Hematopoietic multipotent progenitor cell treated with erythropoietin and hydrocortisone succinate and interleukin-3 and kit ligand, for 17 days (in vitro differentiated cells): ENCODE data around the gene WDR37.
"Not testable (repeated sequence)": the region's sequence is repeated elsewhere in the genome, so short reads cannot be mapped to it uniquely, and the experiment has no call there.

Source experiments
- DNase-seq: peaks from one replicate; pipeline ENCODE4 v3.0.0-alpha.2; 2015; ENCODE audit warnings: low spot score

Gene WDR37

GRCh38 chr10:1056326-1057105, at the start of gene WDR37:
Gene WDR37 (plus strand): TSS chr10:1056385. CDS start chr10:1072156, 15,771 bp downstream.
- peak; percentile 88 for DNase-seq

DNA sequence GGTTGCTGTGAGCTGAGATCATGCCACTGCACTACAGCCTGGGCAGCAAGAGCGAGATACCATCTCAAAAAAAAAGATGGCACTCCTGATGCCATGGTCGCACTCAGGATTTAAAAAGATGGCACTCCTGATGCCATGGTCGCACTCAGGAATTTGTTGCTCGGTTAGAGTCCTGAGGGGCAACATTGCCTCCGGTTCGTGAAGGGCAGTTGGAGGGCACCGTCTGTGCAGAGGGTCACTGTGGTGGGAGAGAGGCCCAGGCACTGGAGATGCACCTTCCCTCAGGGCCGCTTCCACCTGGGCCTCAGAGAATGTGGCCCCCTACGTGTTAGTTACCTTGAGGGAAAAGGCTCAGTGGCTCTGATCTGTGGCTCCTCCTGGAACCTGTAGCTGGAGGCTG, 49.6 kb upstream of the WDR37 start:
- DNase-seq: no peak

- no peak for DNase-seq
These were observed 48.6 kb upstream of the WDR37 start for GRCh38 chr10:1007583-1007982.

- no peak for DNase-seq
These were observed 47.1 kb upstream of the WDR37 start for GRCh38 chr10:1009071-1009494.

GRCh38 chr10:1009947-1010346, 46.2 kb upstream of the WDR37 start:
- DNase-seq: not testable (repeated sequence)

- no peak for DNase-seq
These were observed 45.5 kb upstream of the WDR37 start for GRCh38 chr10:1010703-1011102.

- DNase-seq: no peak
These were observed 44.5 kb upstream of the WDR37 start for GRCh38 chr10:1011696-1012095.

DNA sequence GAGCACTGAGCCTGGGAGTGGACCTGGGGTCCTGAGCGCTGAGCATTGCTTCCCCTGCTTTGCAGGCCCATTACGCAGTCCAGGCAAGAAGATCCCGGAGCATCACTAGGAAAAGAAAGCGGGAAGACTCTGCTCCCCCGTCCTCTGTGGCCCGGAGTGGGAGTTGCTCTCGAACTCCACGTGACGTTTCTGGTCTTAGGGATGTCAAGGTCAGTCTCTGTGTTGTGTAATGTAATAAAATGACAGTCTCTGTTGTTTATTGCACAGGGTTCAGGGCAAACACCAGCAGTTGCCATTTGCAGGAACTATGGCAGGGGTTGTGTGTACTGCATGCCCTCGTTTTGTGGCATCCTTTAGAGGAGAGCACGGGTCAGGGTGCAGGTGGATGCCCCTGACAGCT, 40.5 kb upstream of the WDR37 start:
- DNase-seq: no peak

- no peak for DNase-seq
These were observed 36.8 kb upstream of the WDR37 start for GRCh38 chr10:1019362-1019761.

DNA sequence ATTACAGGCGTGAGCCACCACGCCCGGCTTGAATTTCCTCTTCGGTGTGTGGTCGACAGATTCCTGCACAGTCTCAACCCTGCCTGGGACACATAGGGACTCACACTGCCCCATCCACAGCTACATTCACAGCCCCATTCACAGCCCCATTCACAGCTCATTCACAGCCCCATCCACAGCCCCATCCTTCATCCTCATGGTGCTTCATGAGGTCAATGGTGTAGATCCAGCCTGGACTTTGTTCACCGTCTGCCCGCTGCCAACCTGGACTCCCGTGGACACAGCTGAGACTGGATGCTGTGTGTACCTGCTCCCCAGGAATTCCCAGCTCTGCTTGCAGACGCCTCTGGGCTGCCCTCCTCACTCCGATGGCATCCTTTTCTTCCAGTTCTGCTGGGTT, 35.7 kb upstream of the WDR37 start:
- DNase-seq: no peak

DNA sequence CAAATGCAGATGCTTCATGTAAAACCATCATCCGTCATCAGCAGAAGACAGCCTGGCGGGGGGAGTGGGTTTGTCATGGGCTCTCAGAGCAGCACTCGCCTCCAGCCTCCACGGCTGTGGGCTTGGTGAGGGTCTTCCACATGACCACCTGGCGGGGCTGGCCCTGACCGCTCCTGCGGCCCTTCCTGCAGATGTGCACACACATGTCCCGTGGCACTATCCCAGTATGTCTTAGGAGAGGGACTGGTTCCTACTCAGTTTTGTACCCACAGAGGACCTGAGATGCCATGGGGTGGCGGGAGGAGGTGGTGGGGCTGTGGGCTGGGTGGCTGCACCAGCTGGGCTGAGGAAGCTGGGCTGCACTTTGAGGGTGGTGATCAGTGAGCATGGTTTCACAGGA, 35.2 kb upstream of the WDR37 start:
- no peak for DNase-seq

- no peak for DNase-seq
These were observed 33.8 kb upstream of the WDR37 start for GRCh38 chr10:1022413-1022812.

- no peak for DNase-seq
These were observed 32.1 kb upstream of the WDR37 start for GRCh38 chr10:1024103-1024502.

DNA sequence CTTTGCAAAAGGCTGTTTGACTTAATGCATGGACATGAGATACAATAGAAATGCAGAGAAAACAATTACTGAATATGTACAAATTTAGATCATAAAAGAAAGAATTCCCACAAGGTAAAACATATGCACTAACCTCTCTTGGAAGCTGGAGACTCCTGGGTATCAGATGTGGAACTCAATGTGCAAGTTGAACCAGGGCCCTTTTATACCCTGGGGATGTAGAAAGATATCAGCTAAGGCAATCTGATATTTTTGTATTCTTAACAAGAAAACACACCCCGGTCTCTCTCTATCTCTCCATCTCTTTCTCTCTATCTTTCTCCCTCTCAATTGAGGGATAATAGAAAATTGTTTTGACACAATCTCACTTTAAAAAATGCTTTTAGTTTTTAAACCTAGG, 30.5 kb upstream of the WDR37 start, which contains the start of gene IDI2:
TSS of gene IDI2 (minus strand) at position 177 of the 400 bp plus-strand sequence. CDS start 1,136 bp downstream, outside the sequence.
- DNase-seq: no peak

GRCh38 chr10:1026578-1026977, 29.6 kb upstream of the WDR37 start:
- no peak for DNase-seq

- no peak for DNase-seq
These were observed 26.3 kb upstream of the WDR37 start for GRCh38 chr10:1029838-1030237.

- DNase-seq: no peak
These were observed 22.6 kb upstream of the WDR37 start for GRCh38 chr10:1033601-1034000.

DNA sequence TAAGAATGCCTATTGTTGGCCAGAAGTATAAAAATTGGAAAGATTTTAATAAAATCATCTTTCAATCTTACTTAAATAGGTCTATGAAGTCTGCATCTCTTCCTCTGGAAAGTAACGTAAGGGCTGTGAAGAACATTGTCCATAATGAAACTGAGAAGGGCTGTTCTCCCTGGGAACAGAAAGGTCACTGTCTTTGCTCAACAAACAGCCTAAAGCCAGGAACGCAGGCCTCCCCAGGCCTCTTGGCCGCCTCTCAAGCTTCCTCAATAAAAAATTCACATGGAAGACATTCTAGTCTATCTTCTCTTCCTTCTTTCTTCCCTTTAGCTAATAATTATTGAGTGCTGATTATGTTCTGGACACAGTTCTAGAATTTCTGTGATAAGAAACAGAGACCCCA, 21.4 kb upstream of the WDR37 start:
- no peak for DNase-seq

DNA sequence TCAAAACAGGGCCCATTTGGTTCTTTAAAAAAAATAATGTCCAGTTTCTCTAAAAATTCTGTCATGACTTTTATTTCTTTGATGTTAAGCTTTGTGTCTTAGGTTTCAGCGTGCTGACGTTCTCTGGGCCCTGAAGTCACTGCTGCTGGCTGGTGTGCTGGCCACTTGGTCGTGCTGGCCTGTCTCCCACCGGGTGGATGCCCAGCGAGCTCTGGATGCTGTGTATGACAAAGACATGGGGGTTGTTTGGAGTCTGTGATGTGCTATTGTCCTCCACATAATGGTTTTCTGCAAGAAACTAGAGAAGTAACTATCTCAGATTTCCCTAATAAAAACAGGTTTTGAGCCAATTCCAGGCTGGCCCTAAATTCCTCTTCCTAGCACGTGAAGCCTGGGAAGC, 21.0 kb upstream of the WDR37 start:
- no peak for DNase-seq

GRCh38 chr10:1036341-1036791, 19.8 kb upstream of the WDR37 start:
- no peak for DNase-seq

GRCh38 chr10:1037098-1037497, 19.1 kb upstream of the WDR37 start:
- DNase-seq: no peak

GRCh38 chr10:1038769-1039168, 17.4 kb upstream of the WDR37 start:
- not testable (repeated sequence) for DNase-seq

- no peak for DNase-seq
These were observed 16.1 kb upstream of the WDR37 start for GRCh38 chr10:1040133-1040532.

DNA sequence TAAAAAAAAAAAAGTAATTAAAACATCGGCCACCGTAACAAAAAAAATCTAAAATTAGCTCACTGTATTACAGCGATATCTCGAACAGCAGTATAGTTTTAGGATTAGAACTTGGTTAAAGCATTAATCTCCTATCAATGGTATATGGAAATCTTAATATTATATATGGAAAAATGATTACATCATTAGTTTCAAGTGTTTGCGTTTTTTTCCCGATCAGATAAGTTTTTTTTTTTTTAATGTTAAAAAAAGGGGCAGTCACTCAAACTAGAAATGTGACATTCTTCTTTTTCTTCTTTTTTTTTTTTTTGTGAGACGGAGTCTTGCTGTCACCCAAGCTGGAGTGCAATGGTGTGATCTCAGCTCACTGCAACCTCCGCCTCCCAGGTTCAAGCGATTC, 14.7 kb upstream of the WDR37 start:
- no peak for DNase-seq
